Sigmoid colon (tissue), 7 donors: ENCODE results near the gene GTF2E1. TPM values are rescaled to one million over a fixed set of nuclear protein-coding genes. Genes with fewer than 3 reads are reported as not detected.

ENCODE experiments used
- DNase-seq: peaks from one replicate; pipeline ENCODE4 v3.0.0-alpha.2; 2019
- H3K27ac ChIP-seq, 4 donors: fragments of 200-600 bp; sonication (generic); one replicate each; pipeline ENCODE4 v1.5.1; 2016 to 2019; ENCODE audit warnings: mild to moderate bottlenecking in 1 of 4
- H3K27me3 ChIP-seq, 3 donors: fragments of 200-600 bp; sonication (generic); one replicate each; pipeline ENCODE4 v1.5.1; 2019; ENCODE audit warnings: mild to moderate bottlenecking in 1 of 3
- H3K36me3 ChIP-seq, 4 donors: fragments of 200-600 bp; sonication (generic); one replicate each; pipeline ENCODE4 v1.5.1; 2016 to 2019
- H3K4me1 ChIP-seq, 4 donors: fragments of 200-600 bp; sonication (generic); one replicate each; pipeline ENCODE4 v1.5.1; 2017 to 2019
- H3K4me3 ChIP-seq, 4 donors: fragments of 200-600 bp; sonication (generic); one replicate each; pipeline ENCODE4 v1.5.1; 2017 to 2019; ENCODE audit warnings: mild to moderate bottlenecking in 2 of 4, moderate library complexity in 1 of 4
- H3K9me3 ChIP-seq, 4 donors: fragments of 200-600 bp in 3 of 4; sonication (generic) in 3 of 4; one replicate each; pipeline versions ENCODE4 v1.5.1 to v1.6.1; 2013 to 2019
- CTCF ChIP-seq, 4 experiments: fragments of 450-650 bp in 3 of 4; fragments of 200-600 bp in 1 of 4; IDR thresholded peaks; one replicate each; pipeline ENCODE4 v1.5.1; 2016 to 2019; ENCODE audit warnings: antibody characterized with exemption in 4 of 4, mild to moderate bottlenecking in 3 of 4, moderate library complexity in 2 of 4
- EP300 ChIP-seq, 4 donors: sonication (generic); formaldehyde crosslinking; IDR thresholded peaks; one replicate each; pipeline ENCODE4 v1.6.1; 2017; ENCODE audit warnings: antibody characterized with exemption in 4 of 4
- POLR2A ChIP-seq, 2 donors: fragments of 450-650 bp; IDR thresholded peaks; one replicate each; pipeline ENCODE4 v1.6.1; 2016; ENCODE audit warnings: antibody characterized with exemption in 2 of 2, mild to moderate bottlenecking in 2 of 2, moderate library complexity in 2 of 2
- POLR2AphosphoS5 ChIP-seq, 4 donors: sonication (generic); formaldehyde crosslinking; IDR thresholded peaks; one replicate each; pipeline ENCODE4 v1.6.1; 2017; ENCODE audit warnings: antibody characterized with exemption in 4 of 4
- WGBS, 2 donors: extraction: QIAGEN DNeasy Blood & Tissue Kit; methylation state at CpG; one replicate each; pipeline ENCODE4 v1.1.7; 2013; 5-methylcytosine and 5-hydroxymethylcytosine counted together
- intact Hi-C: fragments of 100-400 bp; cut with DNase I; formaldehyde crosslinking; loops from one replicate; pipeline ENCODE4 v1.15.1; 2023
- polyA plus RNA-seq, 3 donors: library from polyadenylated mRNA; stranded (reverse); fragments of 200-250 nt; gene quantifications; one replicate each; pipeline ENCODE4 v1.2.3, GENCODE V29; 2013
- total RNA-seq, 4 donors: library from RNA; depleted of rRNA; stranded (reverse); fragments of >200 nt; gene quantifications; one replicate each; pipeline ENCODE4 v1.1.0, GENCODE V29; 2016
- donor health status: healthy with polysubstance abuse.
- donor health status: Bipolar disorder and iron deficiency.
- donor health status: healthy.

Gene GTF2E1
- total and polyA plus RNA-seq, 7 donors: 3.6 to 12.5 (median 7.3) TPM

- WGBS, 2 donors: 95 to 96% methylated on average over 2 of the region's 2 CpGs
- TF ChIP-seq POLR2A (IDR thresholded peaks at IDR 0.05): no peak
- no peak for TF ChIP-seq CTCF (IDR thresholded peaks at IDR 0.05)
- TF ChIP-seq EP300 (IDR thresholded peaks at IDR 0.05): no peak
- no peak for TF ChIP-seq POLR2AphosphoS5 (IDR thresholded peaks at IDR 0.05)
- Histone ChIP-seq H3K36me3 (no peaks in the 10 kb centered on the region), H3K27me3 (no peaks in the 10 kb centered on the region), H3K4me3 (no peak overlapping the region), H3K27ac (no peak overlapping the region), H3K9me3 (no peaks in the 10 kb centered on the region), H3K4me1 (peaks cover 0 to 25% (median 23%) of the 10 kb centered on the region in 4 donors)
- intact Hi-C loops: no loop called here
- DNase-seq: no peak
These were observed 26.9 kb downstream of the GTF2E1 start for GRCh38 chr3:120769436-120769835.

- Histone ChIP-seq H3K27me3 (no peaks in the 10 kb centered on the region), H3K9me3 (no peaks in the 10 kb centered on the region), H3K4me1 (peaks cover 0 to 23% (median 23%) of the 10 kb centered on the region in 4 donors), H3K36me3 (no peaks in the 10 kb centered on the region), H3K4me3 (no peak overlapping the region), H3K27ac (peak overlapping the region in 1 of 4 donors; percentile 79)
- WGBS, 2 donors: 88 to 89% methylated on average over 4 of the region's 4 CpGs
- intact Hi-C loops: no loop called here
- no peak for TF ChIP-seq POLR2A (IDR thresholded peaks at IDR 0.05)
- TF ChIP-seq CTCF (IDR thresholded peaks at IDR 0.05): no peak
- no peak for TF ChIP-seq POLR2AphosphoS5 (IDR thresholded peaks at IDR 0.05)
- peak in 2 of 4 donors; percentile 16 to 39 for TF ChIP-seq EP300 (IDR thresholded peaks at IDR 0.05)
- no peak for DNase-seq
These were observed 28.3 kb downstream of the GTF2E1 start for GRCh38 chr3:120770891-120771290.

DNA sequence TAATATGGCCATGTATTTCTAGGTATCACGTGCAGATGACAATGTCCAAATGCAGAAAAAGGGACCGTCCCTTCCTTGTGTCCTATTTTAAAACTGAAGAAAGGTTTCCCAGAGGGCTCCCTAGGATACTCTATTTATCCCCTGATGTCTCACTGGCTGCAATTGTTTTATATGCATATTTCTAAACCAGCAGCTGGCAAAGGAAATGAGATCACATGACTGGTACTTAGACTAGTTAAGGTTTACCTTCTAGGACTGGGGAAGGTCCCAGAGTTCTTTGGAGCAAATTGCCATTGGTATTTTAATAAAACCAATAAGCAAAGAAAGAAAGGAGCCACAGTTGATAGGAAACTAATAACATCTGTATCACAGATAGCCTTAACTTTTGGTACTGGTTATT lies 29.5 kb downstream of the GTF2E1 start:
- Histone ChIP-seq H3K9me3 (no peaks in the 10 kb centered on the region), H3K27ac (peak overlapping the region in 1 of 4 donors; percentile 79), H3K4me1 (peaks cover 0 to 12% (median 12%) of the 10 kb centered on the region in 4 donors), H3K36me3 (peaks cover 0 to 8% (median 3%) of the 10 kb centered on the region in 4 donors), H3K4me3 (no peak overlapping the region), H3K27me3 (no peaks in the 10 kb centered on the region)
- WGBS, 2 donors: 70 to 71% methylated on average over 2 of the region's 2 CpGs
- intact Hi-C loops: no loop called here
- DNase-seq: no peak
- TF ChIP-seq CTCF (IDR thresholded peaks at IDR 0.05): no peak
- TF ChIP-seq EP300 (IDR thresholded peaks at IDR 0.05): no peak
- TF ChIP-seq POLR2A (IDR thresholded peaks at IDR 0.05): no peak
- TF ChIP-seq POLR2AphosphoS5 (IDR thresholded peaks at IDR 0.05): no peak

DNA sequence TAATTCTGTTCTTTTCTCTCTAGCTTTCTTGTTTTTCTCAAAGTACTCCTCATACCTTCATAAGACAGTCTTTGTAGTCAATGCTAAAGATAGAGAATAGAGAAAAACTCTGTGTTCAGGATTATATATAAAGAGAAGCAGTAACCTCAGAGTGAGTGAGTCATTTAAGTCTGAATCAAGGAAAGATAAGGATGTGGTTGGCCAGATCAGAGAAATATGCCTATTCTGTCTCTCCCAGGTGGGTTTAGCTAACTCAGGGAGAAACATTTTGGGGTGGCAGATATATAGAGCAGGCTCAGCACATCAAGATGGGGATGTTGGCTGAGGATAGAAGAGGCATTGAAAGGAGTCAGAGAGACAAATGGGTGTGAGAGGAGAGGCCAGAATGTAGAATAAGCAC lies 31.4 kb downstream of the GTF2E1 start:
- TF ChIP-seq CTCF (IDR thresholded peaks at IDR 0.05): no peak
- Histone ChIP-seq H3K27me3 (no peaks in the 10 kb centered on the region), H3K9me3 (no peaks in the 10 kb centered on the region), H3K4me3 (no peak overlapping the region), H3K27ac (no peak overlapping the region), H3K36me3 (peaks cover 0 to 10% (median 3%) of the 10 kb centered on the region in 4 donors), H3K4me1 (no peaks in the 10 kb centered on the region)
- intact Hi-C loops: no loop called here
- DNase-seq: no peak

DNA sequence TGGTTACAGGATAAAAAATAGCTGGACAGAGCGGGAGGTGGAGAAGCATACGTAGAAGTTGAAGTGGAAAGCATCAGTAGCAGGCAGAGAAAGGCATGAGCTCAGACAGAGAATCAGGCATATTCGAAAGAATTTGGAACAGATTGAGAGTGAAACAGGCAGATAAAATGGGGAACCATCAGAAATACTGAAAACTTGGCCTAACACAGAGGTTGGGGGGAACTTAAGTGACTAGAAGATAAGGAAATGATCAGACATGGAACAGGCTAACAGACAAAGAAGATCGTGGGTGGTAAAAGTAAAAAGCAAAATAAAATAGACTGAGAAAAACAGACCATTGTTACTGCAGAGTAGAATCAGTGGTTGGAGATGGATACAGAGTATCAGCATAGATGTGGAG lies 32.9 kb downstream of the GTF2E1 start:
- H3K27me3 ChIP-seq: no peaks in the 10 kb centered on the region
- TF ChIP-seq POLR2A (IDR thresholded peaks at IDR 0.05) (no peak), CTCF (IDR thresholded peaks at IDR 0.05) (no peak), EP300 (IDR thresholded peaks at IDR 0.05) (no peak)
- intact Hi-C loops: no loop called here
- WGBS, 2 donors: 91 to 92% methylated on average over 4 of the region's 4 CpGs
- H3K27ac ChIP-seq: no peak overlapping the region
- H3K9me3 ChIP-seq: no peaks in the 10 kb centered on the region
- H3K4me3 ChIP-seq: no peak overlapping the region
- peaks cover 0 to 10% (median 3%) of the 10 kb centered on the region in 4 donors for H3K36me3 ChIP-seq
- no peaks in the 10 kb centered on the region for H3K4me1 ChIP-seq
- no peak for DNase-seq
